Measurements from ENCODE around the gene IL1RAPL2. TPM values are rescaled to one million over a fixed set of nuclear protein-coding genes. Genes with fewer than 3 reads are reported as not detected.

The IL1RAPL2 gene
- total RNA-seq, 1 donor from 2014 or later: not detected

DNA sequence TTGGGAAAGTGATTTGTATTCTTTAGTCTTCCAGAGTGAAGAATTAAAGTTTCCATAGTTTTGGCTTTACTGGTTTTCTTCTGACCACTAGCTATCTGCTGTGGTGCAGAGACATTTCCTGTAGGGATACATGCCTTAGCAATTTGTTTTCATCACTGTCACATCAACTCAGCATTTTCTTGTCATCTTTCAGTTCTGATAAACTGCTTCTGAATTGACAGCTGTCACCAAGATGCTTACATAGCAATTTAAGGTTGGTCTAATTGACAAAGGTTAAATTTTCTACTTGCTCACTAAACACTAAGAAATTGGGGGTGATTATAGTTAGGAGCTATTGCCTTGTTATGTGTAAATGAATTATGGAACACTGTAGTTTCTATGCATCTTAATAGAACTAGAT is 422.0 kb downstream of the IL1RAPL2 start:
- no peak overlapping the region for H3K27ac Mint-ChIP-seq
- Histone ChIP-seq H3K4me1 (no peaks in the 10 kb centered on the region), H3K27ac (no peak overlapping the region), H3K9ac (no peak overlapping the region), H3F3A (ENCODE audit: low read depth) (no peaks in the 10 kb centered on the region), H3K9me3 (ENCODE audit: low read depth) (no peaks in the 10 kb centered on the region), H2AFZ (replicated peaks) (no peak overlapping the region), H3K36me3 (no peaks in the 10 kb centered on the region), H3K79me2 (ENCODE audit: low read depth) (no peaks in the 10 kb centered on the region), H3K4me2 (no peak overlapping the region), H4K20me1 (ENCODE audit: low read depth) (no peaks in the 10 kb centered on the region), H3K27me3 (no peaks in the 10 kb centered on the region), H3K4me3 (no peak overlapping the region)
- H3K4me3 Mint-ChIP-seq: no peak overlapping the region
- peaks cover 10% of the 10 kb centered on the region for H3K4me1 Mint-ChIP-seq
- DNase-seq (ENCODE audit: low spot score): no peak
- no peaks in the 10 kb centered on the region for H3K36me3 Mint-ChIP-seq
- H3K27me3 Mint-ChIP-seq (ENCODE audit: insufficient read depth, low read depth): no peaks in the 10 kb centered on the region
- TF ChIP-seq EZH2phosphoT487 (IDR thresholded peaks at IDR 0.05) (no peak), EZH2 (IDR thresholded peaks at IDR 0.05) (no peak)
- TF ChIP-seq, protein P1, sequence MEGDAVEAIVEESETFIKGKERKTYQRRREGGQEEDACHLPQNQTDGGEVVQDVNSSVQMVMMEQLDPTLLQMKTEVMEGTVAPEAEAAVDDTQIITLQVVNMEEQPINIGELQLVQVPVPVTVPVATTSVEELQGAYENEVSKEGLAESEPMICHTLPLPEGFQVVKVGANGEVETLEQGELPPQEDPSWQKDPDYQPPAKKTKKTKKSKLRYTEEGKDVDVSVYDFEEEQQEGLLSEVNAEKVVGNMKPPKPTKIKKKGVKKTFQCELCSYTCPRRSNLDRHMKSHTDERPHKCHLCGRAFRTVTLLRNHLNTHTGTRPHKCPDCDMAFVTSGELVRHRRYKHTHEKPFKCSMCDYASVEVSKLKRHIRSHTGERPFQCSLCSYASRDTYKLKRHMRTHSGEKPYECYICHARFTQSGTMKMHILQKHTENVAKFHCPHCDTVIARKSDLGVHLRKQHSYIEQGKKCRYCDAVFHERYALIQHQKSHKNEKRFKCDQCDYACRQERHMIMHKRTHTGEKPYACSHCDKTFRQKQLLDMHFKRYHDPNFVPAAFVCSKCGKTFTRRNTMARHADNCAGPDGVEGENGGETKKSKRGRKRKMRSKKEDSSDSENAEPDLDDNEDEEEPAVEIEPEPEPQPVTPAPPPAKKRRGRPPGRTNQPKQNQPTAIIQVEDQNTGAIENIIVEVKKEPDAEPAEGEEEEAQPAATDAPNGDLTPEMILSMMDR (IDR thresholded peaks at IDR 0.05): no peak
- no peaks in the 10 kb centered on the region for H3K9me3 Mint-ChIP-seq

DNA sequence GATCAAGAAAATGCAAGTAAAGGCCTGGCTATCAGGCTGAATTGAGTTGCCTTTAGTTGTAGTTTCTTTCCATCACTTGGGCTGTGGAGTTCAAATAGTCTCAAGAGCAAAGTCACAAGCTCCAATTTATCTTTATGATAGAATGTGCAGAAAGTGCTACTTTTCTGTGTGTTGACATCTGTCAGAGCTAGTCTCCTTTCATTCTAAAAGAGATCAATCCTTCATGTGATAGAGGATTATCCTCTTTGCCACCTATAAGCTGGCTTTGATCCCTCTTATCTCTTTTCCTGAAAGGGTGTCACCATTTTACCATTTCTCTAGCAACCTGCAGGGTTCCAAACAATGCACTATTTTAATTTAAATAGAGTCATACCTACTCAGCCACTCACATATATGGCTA is 429.5 kb downstream of the IL1RAPL2 start:
- Histone ChIP-seq H4K20me1 (ENCODE audit: low read depth) (no peaks in the 10 kb centered on the region), H3K4me3 (no peak overlapping the region), H3K4me1 (no peaks in the 10 kb centered on the region), H3K79me2 (ENCODE audit: low read depth) (no peaks in the 10 kb centered on the region), H3K9me3 (ENCODE audit: low read depth) (no peaks in the 10 kb centered on the region), H3K4me2 (no peak overlapping the region), H3K27me3 (no peaks in the 10 kb centered on the region), H3K9ac (no peak overlapping the region), H3K36me3 (no peaks in the 10 kb centered on the region), H3K27ac (no peak overlapping the region), H3F3A (ENCODE audit: low read depth) (no peaks in the 10 kb centered on the region), H2AFZ (replicated peaks) (no peak overlapping the region)
- no peak overlapping the region for H3K27ac Mint-ChIP-seq
- TF ChIP-seq EZH2phosphoT487 (IDR thresholded peaks at IDR 0.05): no peak
- TF ChIP-seq, protein P1 (IDR thresholded peaks at IDR 0.05): no peak
- TF ChIP-seq EZH2 (IDR thresholded peaks at IDR 0.05): no peak
- DNase-seq (ENCODE audit: low spot score): no peak
- no peak overlapping the region for H3K4me3 Mint-ChIP-seq
- no peaks in the 10 kb centered on the region for H3K27me3 Mint-ChIP-seq (ENCODE audit: insufficient read depth, low read depth)
- no peaks in the 10 kb centered on the region for H3K36me3 Mint-ChIP-seq
- H3K9me3 Mint-ChIP-seq: no peaks in the 10 kb centered on the region
- H3K4me1 Mint-ChIP-seq: peaks cover 15% of the 10 kb centered on the region

GRCh38 chrX:105006103-105006502 is 440.1 kb downstream of the IL1RAPL2 start:
- no peaks in the 10 kb centered on the region for H4K20me1 ChIP-seq (ENCODE audit: low read depth)
- no peak overlapping the region for H3K27ac ChIP-seq
- no peaks in the 10 kb centered on the region for H3K79me2 ChIP-seq (ENCODE audit: low read depth)
- no peaks in the 10 kb centered on the region for H3K36me3 ChIP-seq
- no peaks in the 10 kb centered on the region for H3K9me3 ChIP-seq (ENCODE audit: low read depth)
- H3K4me2 ChIP-seq: no peak overlapping the region
- H2AFZ ChIP-seq (replicated peaks): no peak overlapping the region
- Mint-ChIP-seq H3K27ac (no peak overlapping the region), H3K4me3 (no peak overlapping the region), H3K36me3 (no peaks in the 10 kb centered on the region), H3K27me3 (ENCODE audit: insufficient read depth, low read depth) (no peaks in the 10 kb centered on the region), H3K4me1 (no peaks in the 10 kb centered on the region), H3K9me3 (no peaks in the 10 kb centered on the region)
- TF ChIP-seq EZH2phosphoT487 (IDR thresholded peaks at IDR 0.05) (no peak), EZH2 (IDR thresholded peaks at IDR 0.05) (no peak)
- TF ChIP-seq, protein P1 (IDR thresholded peaks at IDR 0.05): no peak
- H3K4me3 ChIP-seq: no peak overlapping the region
- DNase-seq (ENCODE audit: low spot score): no peak
- H3F3A ChIP-seq (ENCODE audit: low read depth): no peaks in the 10 kb centered on the region
- no peak overlapping the region for H3K9ac ChIP-seq
- H3K4me1 ChIP-seq: no peaks in the 10 kb centered on the region
- no peaks in the 10 kb centered on the region for H3K27me3 ChIP-seq

All from neural progenitor cell (in vitro differentiated cells).